Natural killer cell (primary cell): ENCODE results near the gene GPR157. TPM values are rescaled to one million over a fixed set of nuclear protein-coding genes. Genes with fewer than 3 reads are reported as not detected.

Source experiments
- ATAC-seq, 3 donors: fragments of 150-1000 bp in 2 of 3; fragments of 200-7000 bp in 1 of 3; cut with Tn5 transposase; 1 replicate in 1 of 3; 2 replicates in 2 of 3; pipeline ENCODE4 v1.10.0; 2021; ENCODE audit warnings: mild to moderate bottlenecking in 2 of 3, moderate library complexity in 2 of 3
- DNase-seq, 2 donors: peaks; one replicate each; pipeline versions ENCODE4 v3.0.0 to v3.0.0-alpha.2; 2013 to 2021; ENCODE audit warnings: mixed read lengths in 1 of 2
- H3K27ac ChIP-seq: one replicate; pipeline ENCODE4 v1.5.1; 2013; ENCODE audit warnings: mild to moderate bottlenecking, low read length
- H3K27me3 ChIP-seq: one replicate; pipeline ENCODE4 v1.6.1; 2013; ENCODE audit warnings: low read length; ENCODE audit not compliant: control insufficient read depth, insufficient read depth
- H3K36me3 ChIP-seq: one replicate; pipeline ENCODE4 v1.6.1; 2013; ENCODE audit warnings: low read length; ENCODE audit not compliant: control insufficient read depth, insufficient read depth
- H3K4me1 ChIP-seq: one replicate; pipeline ENCODE4 v1.6.1; 2013; ENCODE audit warnings: low read length; ENCODE audit not compliant: control insufficient read depth, insufficient read depth
- H3K4me3 ChIP-seq: one replicate; pipeline ENCODE4 v1.5.1; 2013; ENCODE audit warnings: low read length
- H3K9me3 ChIP-seq: one replicate; pipeline ENCODE4 v1.6.1; 2013; ENCODE audit warnings: low read length; ENCODE audit not compliant: control insufficient read depth, insufficient read depth
- H3K27ac Mint-ChIP-seq, 2 donors: one replicate each; pipeline ENCODE4 v1.8.0; 2022; ENCODE audit warnings: mild to moderate bottlenecking in 2 of 2, mixed read lengths in 2 of 2, moderate library complexity in 1 of 2
- H3K27me3 Mint-ChIP-seq, 2 donors: one replicate each; pipeline ENCODE4 v1.8.0; 2022; ENCODE audit warnings: low read depth in 2 of 2, mixed read lengths in 2 of 2
- H3K36me3 Mint-ChIP-seq: one replicate; pipeline ENCODE4 v1.8.0; 2022; ENCODE audit warnings: mixed read lengths
- H3K4me1 Mint-ChIP-seq, 2 donors: one replicate each; pipeline ENCODE4 v1.8.0; 2022; ENCODE audit warnings: mixed read lengths in 2 of 2
- H3K4me3 Mint-ChIP-seq: one replicate; pipeline ENCODE4 v1.8.0; 2022; ENCODE audit warnings: mild to moderate bottlenecking, moderate library complexity, mixed read lengths
- H3K9me3 Mint-ChIP-seq, 2 donors: one replicate each; pipeline ENCODE4 v1.8.0; 2022; ENCODE audit warnings: mixed read lengths in 2 of 2
- CTCF ChIP-seq: fragments of 200-600 bp; IDR thresholded peaks from one replicate; pipeline ENCODE4 v1.8.0; 2022; ENCODE audit warnings: antibody characterized with exemption
- WGBS: methylation state at CpG from one replicate; pipeline ENCODE4 v1.1.7; 2013; ENCODE audit warnings: missing lambda C conversion rate; ENCODE audit not compliant: insufficient coverage; 5-methylcytosine and 5-hydroxymethylcytosine counted together
- intact Hi-C: fragments of 100-400 bp; cut with micrococcal nuclease; formaldehyde crosslinking; loops from one replicate; pipeline ENCODE4 v1.14.2; 2022
- total RNA-seq, 4 donors: library from RNA; stranded (reverse); fragments of 120-200 nt in 1 of 4; gene quantifications; one replicate each; pipeline versions ENCODE4 v1.2.3 to v1.2.4, GENCODE V29; 2013 to 2022

GPR157 gene
- total RNA-seq, 3 donors from 2014 or later (not counting 1 experiment from before 2014, with no cell fraction given) = 1.00 to 1.2 (median 1.1) TPM

GRCh38 chr1:9150582-9151327, 21.9 kb upstream of the GPR157 start:
- Mint-ChIP-seq H3K27me3 (peaks cover 0 to 4% of the 10 kb centered on the region in 2 donors), H3K4me3 (no peak overlapping the region), H3K36me3 (no peaks in the 10 kb centered on the region), H3K27ac (no peak overlapping the region), H3K9me3 (no peaks in the 10 kb centered on the region), H3K4me1 (no peaks in the 10 kb centered on the region)
- Histone ChIP-seq H3K36me3 (no peaks in the 10 kb centered on the region), H3K9me3 (no peaks in the 10 kb centered on the region), H3K4me3 (no peak overlapping the region), H3K27me3 (no peaks in the 10 kb centered on the region), H3K27ac (no peak overlapping the region), H3K4me1 (no peaks in the 10 kb centered on the region)
- no peak for TF ChIP-seq CTCF
- DNase-seq = no peak
- intact Hi-C loops = no loop called here
- ATAC-seq = no peak
- WGBS = 90% methylated on average over 16 of the region's 16 CpGs

GRCh38 chr1:9149837-9150581, 21.1 kb upstream of the GPR157 start:
- WGBS = 87% methylated on average over 17 of the region's 17 CpGs
- Histone ChIP-seq H3K36me3 (no peaks in the 10 kb centered on the region), H3K27ac (no peak overlapping the region), H3K4me1 (no peaks in the 10 kb centered on the region), H3K27me3 (no peaks in the 10 kb centered on the region), H3K9me3 (no peaks in the 10 kb centered on the region), H3K4me3 (no peak overlapping the region)
- ATAC-seq (no peak), DNase-seq (no peak)
- H3K4me3 Mint-ChIP-seq = no peak overlapping the region
- intact Hi-C loops = no loop called here
- no peaks in the 10 kb centered on the region for H3K4me1 Mint-ChIP-seq
- H3K27ac Mint-ChIP-seq = no peak overlapping the region
- H3K27me3 Mint-ChIP-seq = peaks cover 0 to 4% of the 10 kb centered on the region in 2 donors
- H3K36me3 Mint-ChIP-seq = no peaks in the 10 kb centered on the region
- no peaks in the 10 kb centered on the region for H3K9me3 Mint-ChIP-seq
- no peak for TF ChIP-seq CTCF

GRCh38 chr1:9149151-9149550, 20.2 kb upstream of the GPR157 start:
- DNase-seq = no peak
- Histone ChIP-seq H3K4me1 (no peaks in the 10 kb centered on the region), H3K9me3 (no peaks in the 10 kb centered on the region), H3K27ac (no peak overlapping the region), H3K36me3 (no peaks in the 10 kb centered on the region), H3K4me3 (no peak overlapping the region), H3K27me3 (no peaks in the 10 kb centered on the region)
- no peak for TF ChIP-seq CTCF
- Mint-ChIP-seq H3K27me3 (peaks cover 0 to 4% of the 10 kb centered on the region in 2 donors), H3K27ac (no peak overlapping the region), H3K9me3 (no peaks in the 10 kb centered on the region), H3K36me3 (no peaks in the 10 kb centered on the region), H3K4me3 (no peak overlapping the region), H3K4me1 (no peaks in the 10 kb centered on the region)
- intact Hi-C loops = no loop called here
- 100% methylated on average over 3 of the region's 3 CpGs for WGBS
- no peak for ATAC-seq
